C4-2B (cell line): ENCODE data around the gene ELMOD1.

Experiments used
- H3K27ac ChIP-seq: fragments of 450-650 bp; 2 replicates; pipeline ENCODE4 v1.5.1; 2017
- ZFX ChIP-seq: fragments of 450-650 bp; IDR thresholded peaks from 2 replicates; pipeline ENCODE4 v1.6.1; 2017
- TF ChIP-seq, protein P1 (sequence below): fragments of 450-650 bp; conservative IDR thresholded peaks from 2 replicates; pipeline ENCODE4 v1.5.1; 2017; ENCODE audit warnings: mild to moderate bottlenecking

Gene ELMOD1

DNA sequence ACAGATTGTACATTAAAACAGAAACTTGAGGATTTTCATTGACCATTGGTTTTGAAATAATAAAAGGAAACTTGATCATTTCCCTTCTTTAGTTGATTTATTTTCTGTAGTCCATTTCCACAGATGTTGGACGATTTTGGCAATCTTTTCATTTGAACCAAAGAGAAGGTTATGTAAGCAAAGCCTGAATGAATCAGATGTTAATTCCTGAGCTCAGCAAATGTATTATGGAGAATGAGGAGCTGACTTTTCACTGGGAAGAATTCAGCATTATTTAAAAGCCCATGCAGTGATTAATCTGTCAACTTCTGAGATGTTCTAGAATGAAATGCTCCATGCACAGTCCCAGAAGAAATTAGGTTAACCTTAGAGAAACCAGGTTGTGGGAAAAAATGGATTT lies 29.0 kb downstream of the ELMOD1 start:
- H3K27ac ChIP-seq = no peak overlapping the region
- TF ChIP-seq, protein P1, sequence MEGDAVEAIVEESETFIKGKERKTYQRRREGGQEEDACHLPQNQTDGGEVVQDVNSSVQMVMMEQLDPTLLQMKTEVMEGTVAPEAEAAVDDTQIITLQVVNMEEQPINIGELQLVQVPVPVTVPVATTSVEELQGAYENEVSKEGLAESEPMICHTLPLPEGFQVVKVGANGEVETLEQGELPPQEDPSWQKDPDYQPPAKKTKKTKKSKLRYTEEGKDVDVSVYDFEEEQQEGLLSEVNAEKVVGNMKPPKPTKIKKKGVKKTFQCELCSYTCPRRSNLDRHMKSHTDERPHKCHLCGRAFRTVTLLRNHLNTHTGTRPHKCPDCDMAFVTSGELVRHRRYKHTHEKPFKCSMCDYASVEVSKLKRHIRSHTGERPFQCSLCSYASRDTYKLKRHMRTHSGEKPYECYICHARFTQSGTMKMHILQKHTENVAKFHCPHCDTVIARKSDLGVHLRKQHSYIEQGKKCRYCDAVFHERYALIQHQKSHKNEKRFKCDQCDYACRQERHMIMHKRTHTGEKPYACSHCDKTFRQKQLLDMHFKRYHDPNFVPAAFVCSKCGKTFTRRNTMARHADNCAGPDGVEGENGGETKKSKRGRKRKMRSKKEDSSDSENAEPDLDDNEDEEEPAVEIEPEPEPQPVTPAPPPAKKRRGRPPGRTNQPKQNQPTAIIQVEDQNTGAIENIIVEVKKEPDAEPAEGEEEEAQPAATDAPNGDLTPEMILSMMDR = no peak
- no peak for TF ChIP-seq ZFX

DNA sequence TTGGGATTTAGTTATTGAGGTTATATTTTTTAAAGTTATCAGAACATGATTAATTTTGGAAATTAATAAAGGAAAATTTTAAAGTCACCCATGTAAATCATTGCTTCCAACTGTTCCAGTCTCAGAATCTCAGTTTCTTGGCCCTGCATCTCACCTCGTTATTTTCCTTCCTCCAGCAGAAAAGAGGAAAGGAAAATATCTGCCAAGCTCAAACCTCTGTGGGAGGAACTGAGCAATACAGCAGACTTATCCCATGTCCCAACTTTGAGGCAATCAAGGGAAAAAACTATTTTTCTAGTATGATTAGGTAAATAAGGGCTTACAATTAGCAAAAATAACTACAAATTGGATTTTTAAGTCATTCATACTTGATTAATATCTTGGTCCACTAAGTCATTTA lies 30.1 kb downstream of the ELMOD1 start:
- TF ChIP-seq, protein P1 = no peak
- no peak for TF ChIP-seq ZFX

DNA sequence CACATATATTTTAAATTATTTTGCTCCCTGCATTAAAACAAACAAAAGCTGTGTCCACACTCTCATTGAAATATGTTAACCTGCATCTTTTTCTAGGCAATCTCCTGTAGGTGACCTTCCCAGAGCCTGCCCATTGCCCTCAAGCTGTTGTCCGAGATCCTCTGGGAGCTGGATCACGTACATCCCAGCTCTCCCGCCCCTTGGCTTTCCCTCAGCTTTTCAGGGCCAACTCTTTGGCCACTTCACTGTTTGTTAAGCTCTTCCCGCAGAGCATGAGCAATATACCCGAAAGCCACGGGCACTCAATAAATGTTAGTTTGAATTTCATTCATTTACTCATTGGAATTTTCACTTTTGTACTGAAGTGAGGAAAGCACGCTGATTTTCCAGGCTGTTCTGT lies 32.2 kb downstream of the ELMOD1 start:
- TF ChIP-seq, protein P1 = no peak
- TF ChIP-seq ZFX = no peak
- no peak overlapping the region for H3K27ac ChIP-seq

More for the DNA sequence above, 30.1 kb downstream of the ELMOD1 start:
- no peak overlapping the region for H3K27ac ChIP-seq

DNA sequence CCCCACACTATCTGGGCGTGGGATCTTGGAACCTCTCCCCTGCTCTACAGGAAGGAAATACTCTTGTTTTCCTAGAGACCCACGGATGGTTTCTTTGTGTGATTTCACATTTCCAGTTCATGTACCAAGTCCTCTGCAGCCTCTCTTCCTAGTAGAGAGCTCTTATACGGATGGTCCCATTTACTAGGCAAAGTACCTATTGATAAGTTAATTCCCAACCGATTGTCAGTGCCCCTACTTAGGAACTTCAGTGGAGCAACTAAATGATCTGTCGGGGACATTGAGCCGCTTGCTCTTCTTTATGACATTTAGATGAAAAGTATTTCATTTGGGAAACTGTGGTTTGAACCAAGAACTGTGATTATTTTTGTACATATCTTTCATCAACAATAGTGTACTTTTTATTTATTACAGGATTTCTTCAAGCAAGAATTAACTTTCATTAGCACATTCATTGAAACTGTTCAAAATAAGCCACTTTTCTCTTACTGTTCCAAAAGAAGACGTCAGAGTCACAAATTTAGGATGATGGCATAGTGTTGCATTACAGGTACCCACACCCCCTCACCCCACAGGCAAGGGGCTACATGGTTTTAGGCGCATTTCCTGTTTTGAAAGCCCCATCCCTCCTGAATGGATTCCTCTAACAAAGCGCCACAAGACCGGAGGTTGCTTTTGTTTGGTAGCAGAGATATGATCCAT lies 34.2 kb downstream of the ELMOD1 start:
- no peak overlapping the region for H3K27ac ChIP-seq
- no peak for TF ChIP-seq ZFX
- TF ChIP-seq, protein P1 = no peak

DNA sequence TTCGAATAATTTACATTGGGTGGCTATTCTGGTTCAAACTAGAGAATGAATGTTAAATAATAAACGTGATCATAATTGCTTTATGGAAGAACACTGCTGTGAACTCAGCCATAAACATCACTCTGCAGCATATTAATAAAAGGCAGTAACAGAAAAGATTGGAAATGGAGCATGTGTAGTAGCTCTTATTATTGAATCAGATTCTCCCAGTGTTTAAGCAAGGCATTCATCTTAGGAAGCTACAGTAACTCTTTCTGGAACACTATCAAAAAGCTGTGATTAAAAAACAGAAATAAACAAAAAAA lies 34.7 kb downstream of the ELMOD1 start:
- TF ChIP-seq ZFX = no peak
- TF ChIP-seq, protein P1 = no peak
- no peak overlapping the region for H3K27ac ChIP-seq

DNA sequence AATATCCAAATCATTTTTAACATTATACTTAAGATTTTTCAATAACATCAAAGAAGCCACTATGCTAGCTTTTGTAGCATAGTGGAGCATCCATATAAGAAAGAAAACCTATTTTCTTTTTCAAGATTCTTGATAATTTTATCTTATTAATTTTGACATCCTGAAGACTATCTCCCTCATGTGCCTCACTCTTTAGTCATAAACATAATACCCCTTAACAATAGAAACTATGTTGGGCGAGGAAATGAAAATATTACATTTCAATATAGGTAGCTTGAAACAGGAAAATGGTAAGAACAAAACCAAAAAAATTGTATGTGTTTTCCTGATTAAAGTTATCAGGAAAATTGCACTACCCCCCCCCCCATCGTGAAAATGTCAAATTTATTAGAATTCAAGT lies 40.1 kb downstream of the ELMOD1 start:
- TF ChIP-seq, protein P1 = no peak
- TF ChIP-seq ZFX = no peak
- no peak overlapping the region for H3K27ac ChIP-seq

DNA sequence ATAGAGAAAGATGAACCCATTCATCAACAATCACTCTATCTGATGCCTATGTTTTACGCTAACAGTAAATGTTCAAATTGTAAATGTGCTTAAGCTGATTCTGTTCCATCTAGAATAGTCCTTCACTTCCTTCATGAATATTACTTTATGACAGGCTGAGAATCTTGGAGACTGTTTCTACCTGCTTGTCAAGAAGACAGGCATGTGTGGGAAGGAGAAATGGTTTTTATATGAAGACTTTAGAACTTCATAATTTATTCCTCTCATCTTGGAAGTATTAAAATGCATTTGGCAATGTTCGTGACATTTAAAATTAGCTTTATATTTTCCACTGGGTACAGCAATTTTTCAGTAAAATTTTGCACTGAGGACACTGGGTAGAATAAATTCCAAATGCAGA lies 41.0 kb downstream of the ELMOD1 start:
- H3K27ac ChIP-seq = no peak overlapping the region
- no peak for TF ChIP-seq ZFX
- TF ChIP-seq, protein P1 = no peak
